ENCODE measurements around the gene CADM1.

- peak in 3 of 4 donors; percentile 17 to 52 (median 50) for TF ChIP-seq POLR2AphosphoS5 (IDR thresholded peaks at IDR 0.05)
- no peak for TF ChIP-seq CTCF (IDR thresholded peaks at IDR 0.05)
Observed at GRCh38 chr11:115408036-115408921, 95.9 kb downstream of the CADM1 start.
